A673 (cell line): ENCODE data around the gene CENATAC.

ENCODE experiments used
- CTCF ChIP-seq: fragments of 300-800, 200-600 bp; sonication (generic); conservative IDR thresholded peaks from 2 replicates; pipeline ENCODE4 v1.5.1; 2017; ENCODE audit warnings: low read depth, mild to moderate bottlenecking, antibody characterized with exemption, low read length, moderate library complexity, mixed read lengths
- EZH2 ChIP-seq: fragments of 200-600 bp; sonication (generic); IDR thresholded peaks from 2 replicates; pipeline ENCODE4 v1.6.1; 2017; ENCODE audit warnings: borderline replicate concordance, low read depth, mild to moderate bottlenecking, mixed read lengths, antibody characterized with exemption, low read length; ENCODE audit not compliant: poor library complexity, severe bottlenecking

- TF ChIP-seq CTCF: no peak
- TF ChIP-seq EZH2: no peak
Observed at GRCh38 chr11:119006656-119007055, 8.7 kb downstream of the CENATAC start.
